Gastrocnemius medialis (tissue), 4 donors: ENCODE results near the gene SLC26A9.

Source experiments
- POLR2A ChIP-seq, 2 donors: fragments of 450-650 bp; IDR thresholded peaks; one replicate each; pipeline ENCODE4 v1.6.1; 2017; ENCODE audit warnings: antibody characterized with exemption in 2 of 2, mild to moderate bottlenecking in 2 of 2, moderate library complexity in 2 of 2
- TF ChIP-seq, protein P1 (sequence below), 5 experiments: fragments of 450-650 bp in 3 of 5; fragments of 200-600 bp in 2 of 5; sonication (generic) in 2 of 5; IDR thresholded peaks in 4 of 5; conservative IDR thresholded peaks in 1 of 5; 1 replicate in 4 of 5; 2 replicates in 1 of 5; pipeline ENCODE4 v1.5.1; 2016 to 2019; ENCODE audit warnings: antibody characterized with exemption in 5 of 5, mild to moderate bottlenecking in 3 of 5, moderate library complexity in 3 of 5

DNA sequence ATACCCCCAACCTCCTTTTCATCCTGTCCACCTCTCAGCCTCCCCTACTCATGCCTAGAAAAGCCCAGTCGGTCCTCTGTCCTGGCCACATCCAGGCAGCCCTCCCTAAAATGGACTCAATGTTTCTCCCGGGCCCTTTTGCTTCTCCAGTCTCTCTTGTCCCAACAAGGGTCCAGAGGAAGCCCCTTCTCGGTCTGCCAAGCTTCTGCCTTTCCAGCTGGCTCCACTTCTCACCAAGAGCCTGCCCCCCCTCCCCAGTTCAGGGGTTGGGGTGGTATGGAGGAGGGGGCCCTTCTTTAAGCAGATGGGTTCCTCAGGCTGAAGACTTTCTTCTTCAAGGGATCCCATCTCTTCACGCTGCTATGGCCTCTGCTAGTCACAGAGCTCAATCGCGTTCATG, 36.0 kb upstream of the SLC26A9 start:
- TF ChIP-seq, protein P1, sequence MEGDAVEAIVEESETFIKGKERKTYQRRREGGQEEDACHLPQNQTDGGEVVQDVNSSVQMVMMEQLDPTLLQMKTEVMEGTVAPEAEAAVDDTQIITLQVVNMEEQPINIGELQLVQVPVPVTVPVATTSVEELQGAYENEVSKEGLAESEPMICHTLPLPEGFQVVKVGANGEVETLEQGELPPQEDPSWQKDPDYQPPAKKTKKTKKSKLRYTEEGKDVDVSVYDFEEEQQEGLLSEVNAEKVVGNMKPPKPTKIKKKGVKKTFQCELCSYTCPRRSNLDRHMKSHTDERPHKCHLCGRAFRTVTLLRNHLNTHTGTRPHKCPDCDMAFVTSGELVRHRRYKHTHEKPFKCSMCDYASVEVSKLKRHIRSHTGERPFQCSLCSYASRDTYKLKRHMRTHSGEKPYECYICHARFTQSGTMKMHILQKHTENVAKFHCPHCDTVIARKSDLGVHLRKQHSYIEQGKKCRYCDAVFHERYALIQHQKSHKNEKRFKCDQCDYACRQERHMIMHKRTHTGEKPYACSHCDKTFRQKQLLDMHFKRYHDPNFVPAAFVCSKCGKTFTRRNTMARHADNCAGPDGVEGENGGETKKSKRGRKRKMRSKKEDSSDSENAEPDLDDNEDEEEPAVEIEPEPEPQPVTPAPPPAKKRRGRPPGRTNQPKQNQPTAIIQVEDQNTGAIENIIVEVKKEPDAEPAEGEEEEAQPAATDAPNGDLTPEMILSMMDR (IDR thresholded peaks at IDR 0.05 in 4 of 5, conservative IDR thresholded peaks at IDR 0.05 in 1 of 5), result no peak
- TF ChIP-seq POLR2A (IDR thresholded peaks at IDR 0.05), result no peak
